Loucy (cell line): ENCODE measurements around the gene EVX1.

Experiments used
- H2AFZ ChIP-seq: fragments of 200-600 bp; sonication (generic); 2 replicates; pipeline ENCODE4 v1.6.0; 2016; ENCODE audit warnings: antibody characterized with exemption, mild to moderate bottlenecking, low read length, moderate library complexity
- H3F3A ChIP-seq: fragments of 200-600 bp; 2 replicates; pipeline ENCODE4 v1.6.0; 2016; ENCODE audit warnings: antibody characterized with exemption, low read depth, mild to moderate bottlenecking
- H3K27me3 ChIP-seq: fragments of 200-600 bp; sonication (generic); 2 replicates; pipeline ENCODE4 v1.6.1; 2014; ENCODE audit warnings: low read length, mild to moderate bottlenecking; ENCODE audit not compliant: insufficient read depth, poor library complexity, severe bottlenecking
- H3K36me3 ChIP-seq: fragments of 200-600 bp; sonication (generic); 2 replicates; pipeline ENCODE4 v1.6.1; 2016; ENCODE audit warnings: low read length; ENCODE audit not compliant: insufficient read depth
- H3K4me1 ChIP-seq: fragments of 200-600 bp; sonication (generic); 2 replicates; pipeline ENCODE4 v1.5.1; 2014; ENCODE audit warnings: low read length, mild to moderate bottlenecking; ENCODE audit not compliant: insufficient read depth, poor library complexity, severe bottlenecking
- H3K4me2 ChIP-seq: fragments of 200-600 bp; sonication (generic); 2 replicates; pipeline ENCODE4 v1.6.0; 2014; ENCODE audit warnings: antibody characterized with exemption, low read length, low read depth, mild to moderate bottlenecking; ENCODE audit not compliant: poor library complexity, severe bottlenecking
- H3K4me3 ChIP-seq: fragments of 200-600 bp; sonication (generic); 2 replicates; pipeline ENCODE4 v1.5.1; 2014; ENCODE audit warnings: low read length, mild to moderate bottlenecking, mixed read lengths; ENCODE audit not compliant: poor library complexity, severe bottlenecking
- H3K79me2 ChIP-seq: fragments of 200-600 bp; sonication (generic); 2 replicates; pipeline ENCODE4 v1.6.1; 2014; ENCODE audit warnings: low read length; ENCODE audit not compliant: insufficient read depth
- H3K9ac ChIP-seq: fragments of 200-600 bp; sonication (generic); 2 replicates; pipeline ENCODE4 v1.6.0; 2014; ENCODE audit warnings: mild to moderate bottlenecking, low read depth, low read length, moderate library complexity; ENCODE audit not compliant: poor library complexity, severe bottlenecking
- H3K9me2 ChIP-seq: fragments of 200-600 bp; sonication (generic); replicated peaks from 2 replicates; pipeline ENCODE4 v1.6.1; 2016; ENCODE audit warnings: low read depth, low read length, mixed read lengths
- H3K9me3 ChIP-seq: fragments of 200-600 bp; sonication (generic); 2 replicates; pipeline ENCODE4 v1.6.1; 2014; ENCODE audit warnings: mild to moderate bottlenecking, antibody characterized with exemption, low read length, low read depth; ENCODE audit not compliant: insufficient read depth
- H4K20me1 ChIP-seq: fragments of 200-600 bp; sonication (generic); 2 replicates; pipeline ENCODE4 v1.6.0; 2014; ENCODE audit warnings: antibody characterized with exemption, low read length, mild to moderate bottlenecking; ENCODE audit not compliant: insufficient read depth, poor library complexity, severe bottlenecking
- CTCF ChIP-seq: fragments of 200-600 bp; sonication (generic); conservative IDR thresholded peaks from 2 replicates; pipeline ENCODE4 v1.5.1; 2014; ENCODE audit warnings: mild to moderate bottlenecking, antibody characterized with exemption, low read length
- EZH2phosphoT487 ChIP-seq: fragments of 200-600 bp; IDR thresholded peaks from 2 replicates; pipeline ENCODE4 v1.6.1; 2018; ENCODE audit warnings: antibody characterized with exemption, mild to moderate bottlenecking, moderate library complexity, borderline replicate concordance

The EVX1 gene

GRCh38 chr7:27269455-27269854 is 26.9 kb downstream of the EVX1 start:
- Histone ChIP-seq H3K27me3 (no peaks in the 10 kb centered on the region), H3K9ac (no peak overlapping the region), H3F3A (no peaks in the 10 kb centered on the region), H2AFZ (no peak overlapping the region), H3K9me2 (no peaks in the 10 kb centered on the region), H3K4me1 (no peaks in the 10 kb centered on the region), H3K36me3 (no peaks in the 10 kb centered on the region), H3K4me2 (no peak overlapping the region), H3K79me2 (no peaks in the 10 kb centered on the region), H3K9me3 (peaks cover 16% of the 10 kb centered on the region), H3K4me3 (no peak overlapping the region), H4K20me1 (no peaks in the 10 kb centered on the region)
- no peak for TF ChIP-seq CTCF
- TF ChIP-seq EZH2phosphoT487 = no peak

- Histone ChIP-seq H3K4me1 (no peaks in the 10 kb centered on the region), H3K9me3 (peaks cover 16% of the 10 kb centered on the region), H3K4me2 (no peak overlapping the region), H3K9me2 (no peaks in the 10 kb centered on the region), H3K9ac (no peak overlapping the region), H4K20me1 (no peaks in the 10 kb centered on the region), H3K36me3 (no peaks in the 10 kb centered on the region), H3K79me2 (no peaks in the 10 kb centered on the region), H3F3A (no peaks in the 10 kb centered on the region), H3K27me3 (no peaks in the 10 kb centered on the region), H2AFZ (no peak overlapping the region), H3K4me3 (no peak overlapping the region)
- TF ChIP-seq CTCF (no peak), EZH2phosphoT487 (no peak)
Observed at GRCh38 chr7:27271384-27271783, 28.8 kb downstream of the EVX1 start.

- H3K9me2 ChIP-seq = no peaks in the 10 kb centered on the region
- H3K27me3 ChIP-seq = no peaks in the 10 kb centered on the region
- H4K20me1 ChIP-seq = no peaks in the 10 kb centered on the region
- H3K79me2 ChIP-seq = no peaks in the 10 kb centered on the region
- no peak overlapping the region for H3K4me2 ChIP-seq
- H3K4me3 ChIP-seq = no peak overlapping the region
- H3K36me3 ChIP-seq = no peaks in the 10 kb centered on the region
- no peak overlapping the region for H2AFZ ChIP-seq
- TF ChIP-seq CTCF (no peak), EZH2phosphoT487 (no peak)
- H3K9me3 ChIP-seq = peaks cover 3% of the 10 kb centered on the region; the same call in 1 of the 2 replicates
- no peaks in the 10 kb centered on the region for H3F3A ChIP-seq
- no peak overlapping the region for H3K9ac ChIP-seq
- H3K4me1 ChIP-seq = no peaks in the 10 kb centered on the region
Observed at GRCh38 chr7:27277628-27278027, 35.0 kb downstream of the EVX1 start.
